Left lung (tissue), 14 donors: Measurements from ENCODE around the gene OTX2. TPM values are rescaled to one million over a fixed set of nuclear protein-coding genes. Genes with fewer than 3 reads are reported as not detected.

ENCODE experiments used
- ATAC-seq: fragments of 200-7000 bp; cut with Tn5 transposase; one replicate; pipeline ENCODE4 v1.9.1; 2020; ENCODE audit warnings: moderate library complexity
- DNase-seq, 4 donors: peaks; one replicate each; pipeline ENCODE4 v3.0.0-alpha.2; 2013 to 2020
- H3K27ac ChIP-seq, 2 donors: fragments of 200-600 bp; sonication (generic) in 1 of 2; one replicate each; pipeline versions ENCODE4 v1.5.0 to v1.8.0; 2020 to 2021
- H3K27me3 ChIP-seq, 2 donors: fragments of 200-600 bp; sonication (generic) in 1 of 2; one replicate each; pipeline versions ENCODE4 v1.5.0 to v1.8.0; 2020 to 2021
- H3K36me3 ChIP-seq, 2 donors: fragments of 200-600 bp; sonication (generic) in 1 of 2; one replicate each; pipeline versions ENCODE4 v1.5.0 to v1.8.0; 2020 to 2021
- H3K4me1 ChIP-seq, 2 donors: fragments of 200-600 bp; one replicate each; pipeline ENCODE4 v1.8.0; 2021
- H3K4me3 ChIP-seq, 2 donors: fragments of 200-600 bp; sonication (generic) in 1 of 2; one replicate each; pipeline versions ENCODE4 v1.5.0 to v1.8.0; 2020 to 2021; ENCODE audit warnings: mild to moderate bottlenecking in 1 of 2
- H3K9me3 ChIP-seq, 2 donors: fragments of 200-600 bp; sonication (generic) in 1 of 2; one replicate each; pipeline versions ENCODE4 v1.5.0 to v1.8.0; 2020 to 2021
- intact Hi-C, 2 donors: fragments of 100-400 bp; cut with DNase I; formaldehyde crosslinking; loops; one replicate each; pipeline versions ENCODE4 v1.11.2 to v1.14.2; 2022
- long read RNA-seq, 12 donors: library from polyadenylated mRNA in 2 of 12; unstranded in 2 of 12; transcript quantifications; one replicate each; pipeline ENCODE4 v2.0.0 and lab custom pipeline, GENCODE V29; 2019 to 2026
- polyA plus RNA-seq, 6 donors: library from polyadenylated mRNA; unstranded; fragments of 120-200 nt; gene quantifications; one replicate each; pipeline ENCODE4 v1.2.1, GENCODE V29; 2013; ENCODE audit not compliant: insufficient read length in 6 of 6
- total RNA-seq, 2 donors: library from RNA; stranded (reverse); fragmentation: NEBNext Ultra II Directional; extraction: Animal tissue kit (Norgen Biotek cat#: 25700); gene quantifications; one replicate each; pipeline ENCODE4 v1.2.1, GENCODE V29; 2021
- TF ChIP-seq, protein P1 (sequence below), 2 donors: fragments of 200-600 bp; sonication (generic) in 1 of 2; IDR thresholded peaks; one replicate each; pipeline versions ENCODE4 v1.5.0 to v1.8.0; 2021; ENCODE audit warnings: antibody characterized with exemption in 2 of 2
- donor health status: DM: no; HTN: yes; CAD: no.
- donor health status: DM: no; HTN: no; CAD: no.

Gene OTX2
- total RNA-seq (not detected), polyA plus RNA-seq (not detected)
- long read RNA-seq, donor 1, result 0 reads
- long read RNA-seq, donor 2, result 0 reads
- long read RNA-seq, donor 3, result 0 reads
- long read RNA-seq, donor 4, result 0 reads
- long read RNA-seq, donor 5, result 0 reads
- long read RNA-seq, donor 6, result 0 reads
- long read RNA-seq, donor 7, result 0 reads
- long read RNA-seq, donor 8, result 0 reads
- long read RNA-seq, donor 9, result 0 reads
- long read RNA-seq, donor 10, result 0 reads
- long read RNA-seq, donor 11, result 0 reads
- long read RNA-seq, donor 12, result 0 reads

DNA sequence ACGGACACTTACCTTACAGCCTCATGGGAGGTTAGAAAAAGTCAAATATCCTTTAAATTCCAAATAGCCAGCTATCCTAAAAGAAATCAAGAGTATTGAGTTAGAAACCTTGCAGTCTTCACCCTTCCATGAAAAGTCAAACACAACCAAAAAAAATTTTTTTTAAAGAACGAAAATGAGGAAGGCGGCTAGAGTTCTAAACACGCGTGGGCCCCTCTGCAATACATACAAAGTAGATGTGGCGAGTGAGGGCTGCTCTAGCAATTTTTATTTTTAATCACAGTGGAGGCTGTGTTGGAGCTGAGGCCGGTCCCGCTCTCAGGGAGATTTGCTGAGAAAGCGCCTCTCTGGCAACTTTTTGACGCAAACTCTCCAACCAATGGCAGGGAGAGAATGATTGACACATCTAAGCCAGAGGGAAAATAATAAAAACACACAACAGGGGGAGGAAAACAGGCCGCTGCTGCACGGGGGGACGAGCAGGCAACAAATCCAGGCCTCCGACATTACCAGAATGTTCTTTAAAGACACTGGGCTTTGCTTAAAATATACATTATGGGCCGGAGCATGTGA is at the start of gene OTX2:
OTX2 (minus strand) TSS at position 333 of the 573 bp plus-strand sequence. CDS start 5,023 bp downstream, outside the sequence.
- H3K27me3 ChIP-seq, result peaks cover 97 to 100% of the 10 kb centered on the region in 2 donors
- DNase-seq, result no peak
- H3K9me3 ChIP-seq, result no peaks in the 10 kb centered on the region

DNA sequence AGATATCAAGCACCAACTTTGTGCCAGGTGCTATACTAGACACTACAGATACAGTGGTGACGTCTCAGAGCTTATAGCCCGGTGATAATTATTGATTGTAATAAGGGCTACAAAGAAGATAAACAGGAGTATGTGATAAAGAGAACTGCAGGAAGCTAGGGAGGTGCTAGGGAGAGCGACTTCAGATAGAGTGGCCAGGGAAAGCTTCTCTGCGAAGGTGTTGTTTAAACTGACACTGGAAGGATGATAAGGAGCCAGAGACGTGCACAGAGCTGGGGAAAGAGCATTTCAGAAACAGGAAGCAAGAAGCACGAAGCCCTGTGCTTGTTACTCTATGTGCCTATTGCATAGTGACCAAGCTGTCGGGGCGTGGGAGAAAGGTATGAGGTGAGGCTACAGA is 48.1 kb upstream of the OTX2 start:
- no peak overlapping the region for H3K4me3 ChIP-seq
- H3K4me1 ChIP-seq, result no peaks in the 10 kb centered on the region
- TF ChIP-seq, protein P1, sequence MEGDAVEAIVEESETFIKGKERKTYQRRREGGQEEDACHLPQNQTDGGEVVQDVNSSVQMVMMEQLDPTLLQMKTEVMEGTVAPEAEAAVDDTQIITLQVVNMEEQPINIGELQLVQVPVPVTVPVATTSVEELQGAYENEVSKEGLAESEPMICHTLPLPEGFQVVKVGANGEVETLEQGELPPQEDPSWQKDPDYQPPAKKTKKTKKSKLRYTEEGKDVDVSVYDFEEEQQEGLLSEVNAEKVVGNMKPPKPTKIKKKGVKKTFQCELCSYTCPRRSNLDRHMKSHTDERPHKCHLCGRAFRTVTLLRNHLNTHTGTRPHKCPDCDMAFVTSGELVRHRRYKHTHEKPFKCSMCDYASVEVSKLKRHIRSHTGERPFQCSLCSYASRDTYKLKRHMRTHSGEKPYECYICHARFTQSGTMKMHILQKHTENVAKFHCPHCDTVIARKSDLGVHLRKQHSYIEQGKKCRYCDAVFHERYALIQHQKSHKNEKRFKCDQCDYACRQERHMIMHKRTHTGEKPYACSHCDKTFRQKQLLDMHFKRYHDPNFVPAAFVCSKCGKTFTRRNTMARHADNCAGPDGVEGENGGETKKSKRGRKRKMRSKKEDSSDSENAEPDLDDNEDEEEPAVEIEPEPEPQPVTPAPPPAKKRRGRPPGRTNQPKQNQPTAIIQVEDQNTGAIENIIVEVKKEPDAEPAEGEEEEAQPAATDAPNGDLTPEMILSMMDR (IDR thresholded peaks at IDR 0.05), result no peak
- H3K27ac ChIP-seq, result no peak overlapping the region
- ATAC-seq, result no peak
- peaks cover 0 to 44% of the 10 kb centered on the region in 2 donors for H3K27me3 ChIP-seq
- no peak for DNase-seq
- H3K36me3 ChIP-seq, result no peaks in the 10 kb centered on the region
- intact Hi-C loops, result no loop called here
- H3K9me3 ChIP-seq, result no peaks in the 10 kb centered on the region

More for the DNA sequence above, at the start of gene OTX2:
- H3K4me3 ChIP-seq, result no peak within 1 kb of the TSS
- no peak for ATAC-seq
- no peak within 1 kb of the TSS for H3K27ac ChIP-seq
- intact Hi-C loops, result no loop called here
- peaks cover 0 to 2% of the 10 kb centered on the region in 2 donors for H3K4me1 ChIP-seq
- no peaks in the 10 kb centered on the region for H3K36me3 ChIP-seq
- TF ChIP-seq, protein P1 (IDR thresholded peaks at IDR 0.05), result no peak

DNA sequence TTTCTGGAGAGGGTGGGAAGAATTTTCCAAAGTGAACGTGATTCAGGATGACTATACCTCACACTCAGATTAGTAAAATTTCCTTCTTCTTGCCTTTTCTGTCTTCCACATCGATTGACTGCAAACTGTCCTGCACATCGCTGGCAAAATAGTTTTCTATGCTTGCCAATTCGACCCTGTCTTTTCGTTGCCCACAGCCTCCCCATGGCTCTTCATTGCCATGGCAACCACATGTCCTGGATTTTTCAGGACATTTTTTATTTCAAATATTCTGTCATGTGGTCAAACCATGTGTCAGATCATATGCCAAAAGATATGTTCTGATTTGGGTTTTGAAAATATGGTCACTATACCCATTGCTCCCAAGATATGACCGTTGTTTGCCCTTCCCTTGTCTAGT is 46.9 kb upstream of the OTX2 start:
- H3K4me3 ChIP-seq, result no peak overlapping the region
- H3K4me1 ChIP-seq, result no peaks in the 10 kb centered on the region
- no peak overlapping the region for H3K27ac ChIP-seq
- TF ChIP-seq, protein P1 (IDR thresholded peaks at IDR 0.05), result no peak
- ATAC-seq, result no peak
- intact Hi-C loops, result no loop called here
- no peaks in the 10 kb centered on the region for H3K36me3 ChIP-seq
- DNase-seq, result no peak
- no peaks in the 10 kb centered on the region for H3K9me3 ChIP-seq
- peaks cover 0 to 44% of the 10 kb centered on the region in 2 donors for H3K27me3 ChIP-seq

GRCh38 chr14:56855891-56856461 is 45.7 kb upstream of the OTX2 start:
- Histone ChIP-seq H3K36me3 (no peaks in the 10 kb centered on the region), H3K27ac (no peak overlapping the region)
- peak; percentile 79 for ATAC-seq

GRCh38 chr14:56854325-56854724 is 44.0 kb upstream of the OTX2 start:
- no peak overlapping the region for H3K27ac ChIP-seq
- TF ChIP-seq, protein P1 (IDR thresholded peaks at IDR 0.05), result no peak
- H3K4me1 ChIP-seq, result no peaks in the 10 kb centered on the region
- H3K9me3 ChIP-seq, result no peaks in the 10 kb centered on the region
- no peaks in the 10 kb centered on the region for H3K36me3 ChIP-seq
- DNase-seq, result no peak
- intact Hi-C loops, result no loop called here
- ATAC-seq, result no peak
- H3K27me3 ChIP-seq, result peaks cover 0 to 44% of the 10 kb centered on the region in 2 donors
- H3K4me3 ChIP-seq, result no peak overlapping the region

More at GRCh38 chr14:56855891-56856461, 45.7 kb upstream of the OTX2 start:
- Histone ChIP-seq H3K9me3 (no peaks in the 10 kb centered on the region), H3K4me3 (no peak overlapping the region), H3K27me3 (peaks cover 0 to 44% of the 10 kb centered on the region in 2 donors), H3K4me1 (no peaks in the 10 kb centered on the region)
- intact Hi-C loops, result no loop called here
- TF ChIP-seq, protein P1 (IDR thresholded peaks at IDR 0.05), result no peak
- peak in 1 of 4 donors; percentile 8 for DNase-seq
